ENCODE measurements around the gene PRKAG3.
A peak's percentile ranks its signal among the peaks of the same experiment; 100 is the strongest.

The PRKAG3 gene

GRCh38 chr2:218831378-218831990 lies at the start of gene PRKAG3:
TSS of gene PRKAG3 (minus strand) at chr2:218831803.
- DNase-seq, result no peak

- DNase-seq, result no peak
Observed at GRCh38 chr2:218880859-218881594, 49.4 kb upstream of the PRKAG3 start.

- peak; percentile 38 for DNase-seq
Observed at GRCh38 chr2:218880102-218880858, 48.7 kb upstream of the PRKAG3 start, which contains the start of gene WNT10A. TSS of gene WNT10A (plus strand) at chr2:218880852. CDS start at chr2:218880996, 144 bp downstream.

- DNase-seq, result no peak
Observed at GRCh38 chr2:218879776-218880101, 48.1 kb upstream of the PRKAG3 start.

- no peak for DNase-seq
Observed at GRCh38 chr2:218878926-218879761, 47.5 kb upstream of the PRKAG3 start.

- DNase-seq, result no peak
Observed at GRCh38 chr2:218878486-218878885, 46.9 kb upstream of the PRKAG3 start.

- no peak for DNase-seq
Observed at GRCh38 chr2:218877891-218878290, 46.3 kb upstream of the PRKAG3 start.

- no peak for DNase-seq
Observed at GRCh38 chr2:218877331-218877730, 45.7 kb upstream of the PRKAG3 start.

GRCh38 chr2:218876562-218877219 lies 45.1 kb upstream of the PRKAG3 start:
- peak; percentile 67 for DNase-seq

- DNase-seq, result no peak
Observed at GRCh38 chr2:218875692-218876246, 44.2 kb upstream of the PRKAG3 start.

GRCh38 chr2:218873359-218874194 lies 42.0 kb upstream of the PRKAG3 start:
- DNase-seq, result no peak

- no peak for DNase-seq
Observed at GRCh38 chr2:218872645-218873358, 41.2 kb upstream of the PRKAG3 start.

GRCh38 chr2:218871345-218872302 lies 40.0 kb upstream of the PRKAG3 start:
- DNase-seq, result no peak

- DNase-seq, result no peak
Observed at GRCh38 chr2:218870984-218871344, 39.4 kb upstream of the PRKAG3 start.

- no peak for DNase-seq
Observed at GRCh38 chr2:218869064-218869463, 37.5 kb upstream of the PRKAG3 start.

- DNase-seq, result no peak
Observed at GRCh38 chr2:218867900-218868299, 36.3 kb upstream of the PRKAG3 start.

- DNase-seq, result no peak
Observed at GRCh38 chr2:218865999-218866398, 34.4 kb upstream of the PRKAG3 start.

GRCh38 chr2:218865396-218865795 lies 33.8 kb upstream of the PRKAG3 start:
- no peak for DNase-seq

GRCh38 chr2:218863021-218863520 lies 31.5 kb upstream of the PRKAG3 start:
- no peak for DNase-seq

All from NCI-H510A treated with DMSO at 0.1 percent for 48 hours (cell line).